Measurements from ENCODE around the gene NXNL1. TPM values are rescaled to one million over a fixed set of nuclear protein-coding genes. Genes with fewer than 3 reads are reported as not detected.

Gene NXNL1
- total and polyA plus RNA-seq, 9 of the 15 experiments (the other 6 are each of a cell fraction or from before 2014, with no cell fraction given): not detected

- DNase-seq (ENCODE audit: extremely low read depth in 1 of 4, low spot score in 3 of 4) (no peak), FAIRE-seq (no peak), ATAC-seq (no peak)
- peak overlapping the region; percentile 69 for H3K27ac ChIP-seq (ENCODE audit: extremely low read depth, low read depth, low read length)
- H3K4me1 ChIP-seq (replicated peaks in 1 of 2; ENCODE audit: control insufficient read depth in 2 of 2, insufficient read depth in 2 of 2, low read length in 2 of 2): peaks cover 12 to 35% of the 10 kb centered on the region in 2 experiments; a peak in 4 of 5 replicates
- ChIA-PET CTCF (ENCODE audit: low intra/inter-chr PET ratio) (no interaction called here), POLR2A (interaction anchor here (0.7 to 2.4 kb wide), 3 partner anchors 9 to 362 kb away, joined by 3 to 17 read pairs (median 16); partner anchors contain the start of gene MVB12A)
- H3K27me3 ChIP-seq (ENCODE audit: control insufficient read depth in 2 of 2, insufficient read depth in 2 of 2, low read length in 2 of 2): no peaks in the 10 kb centered on the region
- H3K9ac ChIP-seq (ENCODE audit: insufficient read depth in 1 of 2, low read depth in 2 of 2, low read length in 2 of 2): peak overlapping the region; percentile 78 to 93; a peak in 3 of 4 replicates
- peak overlapping the region; percentile 53 for H3K4me3 ChIP-seq
- H3K9me3 ChIP-seq (replicated peaks; ENCODE audit: control insufficient read depth, insufficient read depth, low read depth, low read length): no peaks in the 10 kb centered on the region
- 0 out of 2 replicates have a peak overlapping the region, but pooled peaks have one; percentile 32 for H2AFZ ChIP-seq (ENCODE audit: low read depth, low read length)
- 0 out of 2 replicates have a peak, but pooled peaks cover 3% of the 10 kb centered on the region for H4K20me1 ChIP-seq (replicated peaks; ENCODE audit: control insufficient read depth, insufficient read depth, low read length)
- peak; percentile 62; the same call in 1 of the 2 replicates for TF ChIP-seq ZC3H4 (CRISPR knock-in tag; IDR thresholded peaks at IDR 0.05; ENCODE audit: borderline replicate concordance)
- TF ChIP-seq, protein P1, sequence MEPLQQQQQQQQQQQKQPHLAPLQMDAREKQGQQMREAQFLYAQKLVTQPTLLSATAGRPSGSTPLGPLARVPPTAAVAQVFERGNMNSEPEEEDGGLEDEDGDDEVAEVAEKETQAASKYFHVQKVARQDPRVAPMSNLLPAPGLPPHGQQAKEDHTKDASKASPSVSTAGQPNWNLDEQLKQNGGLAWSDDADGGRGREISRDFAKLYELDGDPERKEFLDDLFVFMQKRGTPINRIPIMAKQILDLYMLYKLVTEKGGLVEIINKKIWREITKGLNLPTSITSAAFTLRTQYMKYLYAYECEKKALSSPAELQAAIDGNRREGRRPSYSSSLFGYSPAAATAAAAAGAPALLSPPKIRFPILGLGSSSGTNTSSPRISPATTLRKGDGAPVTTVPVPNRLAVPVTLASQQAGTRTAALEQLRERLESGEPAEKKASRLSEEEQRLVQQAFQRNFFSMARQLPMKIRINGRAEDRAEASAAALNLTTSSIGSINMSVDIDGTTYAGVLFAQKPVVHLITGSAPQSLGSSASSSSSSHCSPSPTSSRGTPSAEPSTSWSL (CRISPR knock-in tag; IDR thresholded peaks at IDR 0.05; ENCODE audit: borderline replicate concordance): no peak
- TF ChIP-seq ILF3 (IDR thresholded peaks at IDR 0.05; ENCODE audit: borderline replicate concordance): no peak
- TF ChIP-seq HDAC1 (IDR thresholded peaks at IDR 0.05): no peak
- peak overlapping the region; percentile 92 for H3K4me2 ChIP-seq (ENCODE audit: insufficient read depth, low read length)
- H3K36me3 ChIP-seq (ENCODE audit: control insufficient read depth, insufficient read depth, low read length): peaks cover 17% of the 10 kb centered on the region; the same call in 2 of the 3 replicates
- in situ Hi-C loops (cut with MboI) (no loop called here), intact Hi-C loops (cut with micrococcal nuclease) (no loop called here)
- peaks cover 59% of the 10 kb centered on the region for H3K79me2 ChIP-seq (ENCODE audit: control insufficient read depth, insufficient read depth, low read length)
- BruUV-seq (replicated peaks): TSS peak; percentile 50
- 2% methylated on average over 2 of the region's 2 CpGs for WGBS (ENCODE audit: insufficient coverage, low coverage, missing lambda C conversion rate)
- no peaks in the 10 kb centered on the region for H3K9me1 ChIP-seq (ENCODE audit: control insufficient read depth, insufficient read depth, low read length)
Measured at GRCh38 chr19:17406887-17407196, 53.9 kb downstream of the NXNL1 start.
